Right lobe of liver (tissue), 6 donors: ENCODE data around the gene MSH3. TPM values are rescaled to one million over a fixed set of nuclear protein-coding genes. Genes with fewer than 3 reads are reported as not detected.
"Not testable (repeated sequence)": the region's sequence is repeated elsewhere in the genome, so short reads cannot be mapped to it uniquely, and the experiment has no call there.

Source experiments
- ATAC-seq, 4 donors: fragments of 200-7000 bp; cut with Tn5 transposase; one replicate each; pipeline ENCODE4 v1.9.1; 2020; ENCODE audit warnings: mild to moderate bottlenecking in 4 of 4, moderate library complexity in 4 of 4
- DNase-seq, 3 donors: peaks; one replicate each; pipeline ENCODE4 v3.0.0-alpha.2; 2020
- H3K27ac ChIP-seq, 3 donors: fragments of 200-600 bp; one replicate each; pipeline ENCODE4 v1.8.0; 2022
- H3K27me3 ChIP-seq, 2 donors: fragments of 200-600 bp; one replicate each; pipeline ENCODE4 v1.8.0; 2022
- H3K36me3 ChIP-seq, 4 donors: fragments of 200-600 bp; sonication (generic) in 1 of 4; one replicate each; pipeline versions ENCODE4 v1.5.1 to v1.8.0; 2017 to 2022; ENCODE audit warnings: control low read depth in 1 of 4
- H3K4me1 ChIP-seq, 4 donors: fragments of 200-600 bp; sonication (generic) in 1 of 4; one replicate each; pipeline versions ENCODE4 v1.5.1 to v1.8.0; 2017 to 2022; ENCODE audit warnings: control low read depth in 1 of 4
- H3K4me3 ChIP-seq, 3 donors: fragments of 200-600 bp; one replicate each; pipeline ENCODE4 v1.8.0; 2022
- H3K9me3 ChIP-seq, 4 donors: fragments of 200-600 bp; sonication (generic) in 1 of 4; one replicate each; pipeline versions ENCODE4 v1.5.1 to v1.8.0; 2017 to 2022; ENCODE audit warnings: control low read depth in 1 of 4
- POLR2A ChIP-seq: fragments of 450-650 bp; IDR thresholded peaks from one replicate; pipeline ENCODE4 v1.6.1; 2017; ENCODE audit warnings: antibody characterized with exemption, mild to moderate bottlenecking
- WGBS: methylation state at CpG from one replicate; pipeline ENCODE4 v1.1.6; 2018; ENCODE audit warnings: low coverage, low lambda C conversion rate; ENCODE audit not compliant: insufficient coverage; ENCODE audit errors: missing lambda C conversion rate; 5-methylcytosine and 5-hydroxymethylcytosine counted together
- intact Hi-C, 2 donors: fragments of 100-400 bp; cut with DNase I; formaldehyde crosslinking; loops; one replicate each; pipeline versions ENCODE4 v1.11.2 to v1.14.1; 2022
- total RNA-seq, 6 experiments: library from RNA; depleted of rRNA in 2 of 6; stranded (reverse); fragments of >200 nt in 2 of 6; fragmentation: NEBNext Ultra II Directional in 3 of 6; extraction: Animal tissue kit (Norgen Biotek cat#: 25700) in 3 of 6; gene quantifications; one replicate each; pipeline versions ENCODE4 v1.1.0 to v1.2.4, GENCODE V29; 2016 to 2023
- TF ChIP-seq, protein P1 (sequence below), 4 donors: fragments of 200-600 bp in 3 of 4; fragments of 450-650 bp in 1 of 4; IDR thresholded peaks; one replicate each; pipeline versions ENCODE4 v1.5.1 to v1.8.0; 2016 to 2022; ENCODE audit warnings: antibody characterized with exemption in 4 of 4, mild to moderate bottlenecking in 2 of 4
- donor health status: DM: no; HTN: yes; CAD: no.
- donor health status: DM: no; HTN: no; CAD: no.
- donor health status: DM: no; HTN: no; CAD: no.
- donor health status: DM: no; HTN: yes; CAD: no.
- donor health status: DM: no; HTN: yes; CAD: no.

Gene MSH3
- total RNA-seq, 6 experiments from 2014 or later: 7.8 to 13.1 (median 10.8) TPM

GRCh38 chr5:80825786-80826460 lies 171.5 kb downstream of the MSH3 start:
- DNase-seq (no peak), ATAC-seq (no peak)
- 56% methylated on average over 2 of the region's 2 CpGs for WGBS
- intact Hi-C loops: no loop called here
- Histone ChIP-seq H3K36me3 (peaks cover 0 to 6% (median 0%) of the 10 kb centered on the region in 4 donors), H3K27me3 (no peaks in the 10 kb centered on the region), H3K9me3 (peaks cover 0 to 11% (median 0%) of the 10 kb centered on the region in 4 donors), H3K4me1 (no peaks in the 10 kb centered on the region), H3K4me3 (no peak overlapping the region), H3K27ac (no peak overlapping the region)
- no peak for TF ChIP-seq POLR2A
- TF ChIP-seq, protein P1, sequence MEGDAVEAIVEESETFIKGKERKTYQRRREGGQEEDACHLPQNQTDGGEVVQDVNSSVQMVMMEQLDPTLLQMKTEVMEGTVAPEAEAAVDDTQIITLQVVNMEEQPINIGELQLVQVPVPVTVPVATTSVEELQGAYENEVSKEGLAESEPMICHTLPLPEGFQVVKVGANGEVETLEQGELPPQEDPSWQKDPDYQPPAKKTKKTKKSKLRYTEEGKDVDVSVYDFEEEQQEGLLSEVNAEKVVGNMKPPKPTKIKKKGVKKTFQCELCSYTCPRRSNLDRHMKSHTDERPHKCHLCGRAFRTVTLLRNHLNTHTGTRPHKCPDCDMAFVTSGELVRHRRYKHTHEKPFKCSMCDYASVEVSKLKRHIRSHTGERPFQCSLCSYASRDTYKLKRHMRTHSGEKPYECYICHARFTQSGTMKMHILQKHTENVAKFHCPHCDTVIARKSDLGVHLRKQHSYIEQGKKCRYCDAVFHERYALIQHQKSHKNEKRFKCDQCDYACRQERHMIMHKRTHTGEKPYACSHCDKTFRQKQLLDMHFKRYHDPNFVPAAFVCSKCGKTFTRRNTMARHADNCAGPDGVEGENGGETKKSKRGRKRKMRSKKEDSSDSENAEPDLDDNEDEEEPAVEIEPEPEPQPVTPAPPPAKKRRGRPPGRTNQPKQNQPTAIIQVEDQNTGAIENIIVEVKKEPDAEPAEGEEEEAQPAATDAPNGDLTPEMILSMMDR (IDR thresholded peaks at IDR 0.05): no peak

GRCh38 chr5:80834710-80835109 lies 180.3 kb downstream of the MSH3 start:
- Histone ChIP-seq H3K27me3 (no peaks in the 10 kb centered on the region), H3K36me3 (no peaks in the 10 kb centered on the region), H3K9me3 (no peaks in the 10 kb centered on the region), H3K4me3 (no peak overlapping the region), H3K4me1 (no peaks in the 10 kb centered on the region), H3K27ac (no peak overlapping the region)
- DNase-seq (no peak), ATAC-seq (no peak)
- intact Hi-C loops: no loop called here
- TF ChIP-seq POLR2A: no peak
- TF ChIP-seq, protein P1 (IDR thresholded peaks at IDR 0.05): no peak

- WGBS: 94% methylated on average over 4 of the region's 4 CpGs
- Histone ChIP-seq H3K9me3 (no peaks in the 10 kb centered on the region), H3K4me1 (no peaks in the 10 kb centered on the region), H3K27ac (no peak overlapping the region), H3K27me3 (no peaks in the 10 kb centered on the region), H3K36me3 (no peaks in the 10 kb centered on the region), H3K4me3 (no peak overlapping the region)
- intact Hi-C loops: no loop called here
- DNase-seq: no peak
- no peak for ATAC-seq
- TF ChIP-seq, protein P1 (IDR thresholded peaks at IDR 0.05): no peak
- TF ChIP-seq POLR2A: no peak
Observed at GRCh38 chr5:80835128-80835527, 180.7 kb downstream of the MSH3 start.

DNA sequence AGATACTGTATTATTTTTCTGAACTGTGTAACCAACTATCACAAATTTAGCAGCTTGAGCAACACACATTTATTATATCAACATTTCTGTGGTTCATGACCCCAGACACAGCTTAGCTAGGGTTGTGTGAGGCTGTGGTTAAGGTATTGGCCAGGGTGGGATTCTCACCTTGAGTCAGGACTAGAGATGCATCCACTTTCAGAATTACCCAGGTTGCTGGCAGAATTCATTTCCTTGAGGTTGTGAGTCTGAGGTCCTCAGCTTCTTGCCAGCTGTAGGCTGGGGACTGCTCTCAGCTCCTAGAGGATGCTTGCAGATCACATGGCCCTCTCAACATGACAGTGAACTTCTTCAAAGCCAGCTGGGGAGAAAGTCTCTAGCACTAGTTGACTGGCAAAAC lies 183.2 kb downstream of the MSH3 start:
- TF ChIP-seq, protein P1 (IDR thresholded peaks at IDR 0.05): no peak
- Histone ChIP-seq H3K36me3 (no peaks in the 10 kb centered on the region), H3K27me3 (no peaks in the 10 kb centered on the region), H3K27ac (no peak overlapping the region), H3K4me3 (no peak overlapping the region), H3K4me1 (no peaks in the 10 kb centered on the region), H3K9me3 (no peaks in the 10 kb centered on the region)
- intact Hi-C loops: no loop called here
- DNase-seq (no peak), ATAC-seq (peak in 2 of 4 donors; percentile 17 to 27)

DNA sequence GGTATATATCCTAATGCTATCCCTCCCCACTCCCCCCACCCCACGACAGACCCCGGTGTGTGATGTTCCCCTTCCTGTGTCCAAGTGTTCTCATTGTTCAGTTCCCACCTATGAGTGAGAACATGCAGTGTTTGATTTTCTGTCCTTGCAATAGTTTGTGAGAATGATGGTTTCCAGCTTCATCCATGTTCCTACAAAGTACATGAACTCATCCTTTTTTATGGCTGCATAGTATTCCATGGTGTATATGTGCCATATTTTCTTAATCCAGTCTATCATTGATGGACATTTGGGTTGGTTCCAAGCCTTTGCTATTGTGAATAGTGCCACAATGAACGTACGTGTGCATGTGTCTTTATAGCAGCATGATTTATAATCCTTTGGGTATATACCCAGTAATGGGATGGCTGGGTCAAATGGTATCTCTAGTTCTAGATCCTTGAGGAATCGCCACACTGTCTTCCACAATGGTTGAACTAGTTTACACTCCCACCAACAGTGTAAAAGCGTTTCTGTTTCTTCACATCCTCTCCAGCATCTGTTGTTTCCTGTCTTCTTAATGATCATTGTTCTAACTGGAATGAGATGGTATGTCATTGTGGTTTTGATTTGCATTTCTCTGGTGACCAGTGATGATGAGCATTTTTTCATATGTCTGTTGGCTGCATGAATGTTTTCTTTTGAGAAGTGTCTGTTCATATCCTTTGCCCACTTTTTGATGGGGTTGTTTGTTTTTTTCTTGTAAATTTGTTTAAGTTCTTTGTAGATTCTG lies 186.8 kb downstream of the MSH3 start:
- H3K27me3 ChIP-seq, H3K27ac ChIP-seq, H3K4me3 ChIP-seq, H3K4me1 ChIP-seq, DNase-seq, H3K9me3 ChIP-seq, intact Hi-C loops, ATAC-seq, H3K36me3 ChIP-seq: not testable (repeated sequence)
- 83% methylated on average over 6 of the region's 6 CpGs for WGBS

DNA sequence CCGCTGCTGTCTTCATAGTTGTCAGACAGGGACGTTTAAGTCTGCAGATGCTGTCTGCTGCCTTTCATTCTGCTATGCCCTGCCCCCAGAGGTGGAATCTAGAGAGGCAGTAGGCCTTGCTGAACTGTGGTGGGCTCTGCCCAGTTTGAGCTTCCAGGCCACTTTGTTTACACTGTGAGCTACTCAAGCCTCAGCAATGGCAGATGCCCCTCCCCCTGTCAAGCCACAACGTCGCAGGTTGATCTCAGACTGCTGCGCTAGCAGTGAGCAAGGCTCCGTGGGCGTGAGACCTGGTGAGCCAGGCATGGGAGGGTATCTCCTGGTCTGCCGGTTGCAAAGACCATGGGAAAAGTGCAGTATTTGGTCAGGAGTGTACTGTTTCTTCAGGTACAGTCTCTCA lies 192.0 kb downstream of the MSH3 start:
- H3K36me3 ChIP-seq, H3K9me3 ChIP-seq, H3K27ac ChIP-seq, DNase-seq, H3K4me3 ChIP-seq, H3K27me3 ChIP-seq, ATAC-seq, intact Hi-C loops, H3K4me1 ChIP-seq: not testable (repeated sequence)
- WGBS: 100% methylated on average over 1 of the region's 8 CpGs

- H3K4me1 ChIP-seq, H3K27ac ChIP-seq, DNase-seq, H3K36me3 ChIP-seq, ATAC-seq, H3K4me3 ChIP-seq, H3K27me3 ChIP-seq, H3K9me3 ChIP-seq, intact Hi-C loops: not testable (repeated sequence)
- 100% methylated on average over 1 of the region's 1 CpG for WGBS
Observed at GRCh38 chr5:80850168-80850567, 195.7 kb downstream of the MSH3 start.
